B cell (primary cell): Measurements from ENCODE around the gene LRBA.

Source experiments
- CTCF ChIP-seq: fragments of 200-600 bp; IDR thresholded peaks from one replicate; pipeline ENCODE4 v1.8.0; 2022; ENCODE audit warnings: antibody characterized with exemption, mild to moderate bottlenecking
- EZH2 ChIP-seq: IDR thresholded peaks from 2 replicates; pipeline ENCODE4 v1.6.1; 2012; ENCODE audit warnings: borderline replicate concordance, low read depth, mild to moderate bottlenecking, moderate library complexity, low read length; ENCODE audit not compliant: insufficient read depth, poor library complexity, severe bottlenecking

- TF ChIP-seq CTCF (no peak), EZH2 (no peak)
These were observed 432.2 kb downstream of the LRBA start for GRCh38 chr4:150582873-150583286.
